Astrocyte (in vitro differentiated cells and primary cell): ENCODE measurements around the gene PCDHGA8. TPM values are rescaled to one million over a fixed set of nuclear protein-coding genes. Genes with fewer than 3 reads are reported as not detected.

Experiments used
- DNase-seq: peaks from one replicate; pipeline ENCODE4 v3.0.0-alpha.2; 2010; ENCODE audit warnings: low read depth
- FAIRE-seq: peaks from 2 replicates; lab custom pipeline; 2011; peaks lifted over from hg19 to GRCh38; lab: Jason Lieb, UNC
- H2AFZ ChIP-seq: 2 replicates; pipeline ENCODE4 v1.6.0; 2012; ENCODE audit warnings: low read depth, low read length, inconsistent platforms
- H3K27ac ChIP-seq: 2 replicates; pipeline ENCODE4 v1.5.1; 2011; ENCODE audit warnings: low read depth, low read length, inconsistent platforms
- H3K27me3 ChIP-seq: 2 replicates; pipeline ENCODE4 v1.6.0; 2011; ENCODE audit warnings: low read length, inconsistent platforms; ENCODE audit not compliant: insufficient read depth
- H3K36me3 ChIP-seq: 2 replicates; pipeline ENCODE4 v1.5.1; 2011; ENCODE audit warnings: low read length, inconsistent platforms; ENCODE audit not compliant: insufficient read depth
- H3K4me1 ChIP-seq: 2 replicates; pipeline ENCODE4 v1.5.1; 2011; ENCODE audit warnings: low read length, inconsistent platforms; ENCODE audit not compliant: insufficient read depth
- H3K4me2 ChIP-seq: 2 replicates; pipeline ENCODE4 v1.6.0; 2012; ENCODE audit warnings: low read length, inconsistent platforms
- H3K4me3 ChIP-seq: 2 replicates; pipeline ENCODE4 v1.5.1; 2011; ENCODE audit warnings: low read depth, mild to moderate bottlenecking, low read length, inconsistent platforms; ENCODE audit not compliant: insufficient read depth
- H3K79me2 ChIP-seq: 2 replicates; pipeline ENCODE4 v1.6.0; 2012; ENCODE audit warnings: mild to moderate bottlenecking, low read length, inconsistent platforms; ENCODE audit not compliant: insufficient read depth
- H3K9ac ChIP-seq: 2 replicates; pipeline ENCODE4 v1.6.0; 2012; ENCODE audit warnings: mild to moderate bottlenecking, low read length, inconsistent platforms
- H3K9me3 ChIP-seq: 2 replicates; pipeline ENCODE4 v1.5.1; 2012; ENCODE audit warnings: low read depth, mild to moderate bottlenecking, low read length, inconsistent platforms; ENCODE audit not compliant: insufficient read depth
- H4K20me1 ChIP-seq: 2 replicates; pipeline ENCODE4 v1.6.0; 2012; ENCODE audit warnings: low read length, inconsistent platforms; ENCODE audit not compliant: insufficient read depth
- H3K27ac Mint-ChIP-seq: one replicate; pipeline ENCODE4 v1.8.0; 2021; ENCODE audit warnings: mild to moderate bottlenecking, mixed read lengths; ENCODE audit not compliant: unreplicated experiment
- H3K27me3 Mint-ChIP-seq: one replicate; pipeline ENCODE4 v1.8.0; 2021; ENCODE audit warnings: low read depth, mixed read lengths; ENCODE audit not compliant: unreplicated experiment
- H3K36me3 Mint-ChIP-seq: one replicate; pipeline ENCODE4 v1.8.0; 2021; ENCODE audit warnings: low read depth, mixed read lengths; ENCODE audit not compliant: unreplicated experiment
- H3K4me1 Mint-ChIP-seq: one replicate; pipeline ENCODE4 v1.8.0; 2021; ENCODE audit warnings: low read depth, mixed read lengths; ENCODE audit not compliant: unreplicated experiment
- H3K4me3 Mint-ChIP-seq: one replicate; pipeline ENCODE4 v1.8.0; 2021; ENCODE audit warnings: mild to moderate bottlenecking, moderate library complexity, mixed read lengths; ENCODE audit not compliant: unreplicated experiment
- H3K9me3 Mint-ChIP-seq: one replicate; pipeline ENCODE4 v1.8.0; 2021; ENCODE audit warnings: mild to moderate bottlenecking, mixed read lengths; ENCODE audit not compliant: unreplicated experiment
- CTCF ChIP-seq: IDR thresholded peaks from 2 replicates; pipeline ENCODE4 v1.5.1; 2011; ENCODE audit warnings: low read depth, mild to moderate bottlenecking, inconsistent platforms, low read length, moderate library complexity; ENCODE audit not compliant: insufficient read depth
- EZH2 ChIP-seq: IDR thresholded peaks from 2 replicates; pipeline ENCODE4 v1.6.1; 2012; ENCODE audit warnings: mild to moderate bottlenecking, low read length, inconsistent platforms; ENCODE audit not compliant: insufficient read depth
- total RNA-seq: library from RNA; stranded (reverse); gene quantifications from 2 replicates; pipeline ENCODE4 v1.2.1, GENCODE V29; 2021

Gene PCDHGA8
- total RNA-seq, 1 donor from 2014 or later, result 1.0 TPM

GRCh38 chr5:141440341-141440740, 47.9 kb downstream of the PCDHGA8 start:
- H3K4me3 ChIP-seq, result no peak overlapping the region
- H3K9me3 Mint-ChIP-seq, result no peaks in the 10 kb centered on the region
- no peak overlapping the region for H3K27ac Mint-ChIP-seq
- no peaks in the 10 kb centered on the region for H3K4me1 ChIP-seq
- H3K9me3 ChIP-seq, result peaks cover 8% of the 10 kb centered on the region
- H3K9ac ChIP-seq, result no peak overlapping the region
- no peak for DNase-seq
- no peaks in the 10 kb centered on the region for H3K36me3 ChIP-seq
- FAIRE-seq, result no peak
- H3K4me1 Mint-ChIP-seq, result peaks cover 5% of the 10 kb centered on the region
- no peak overlapping the region for H3K27ac ChIP-seq
- peaks cover 12% of the 10 kb centered on the region for H3K79me2 ChIP-seq
- no peak overlapping the region for H2AFZ ChIP-seq
- peaks cover 4% of the 10 kb centered on the region for H4K20me1 ChIP-seq
- H3K4me2 ChIP-seq, result no peak overlapping the region
- peaks cover 21% of the 10 kb centered on the region for H3K36me3 Mint-ChIP-seq
- H3K27me3 Mint-ChIP-seq, result no peaks in the 10 kb centered on the region
- H3K27me3 ChIP-seq, result no peaks in the 10 kb centered on the region
- TF ChIP-seq EZH2, result no peak
- no peak for TF ChIP-seq CTCF
- no peak overlapping the region for H3K4me3 Mint-ChIP-seq

GRCh38 chr5:141441571-141442170, 49.2 kb downstream of the PCDHGA8 start:
- H3K27ac Mint-ChIP-seq, result no peak overlapping the region
- no peaks in the 10 kb centered on the region for H3K4me1 ChIP-seq
- no peaks in the 10 kb centered on the region for H3K36me3 ChIP-seq
- H3K36me3 Mint-ChIP-seq, result peaks cover 25% of the 10 kb centered on the region
- H3K4me2 ChIP-seq, result no peak overlapping the region
- no peak for TF ChIP-seq EZH2
- TF ChIP-seq CTCF, result no peak
- DNase-seq (no peak), FAIRE-seq (no peak)
- no peak overlapping the region for H3K9ac ChIP-seq
- H3K9me3 Mint-ChIP-seq, result no peaks in the 10 kb centered on the region
- no peak overlapping the region for H3K4me3 ChIP-seq
- peaks cover 4% of the 10 kb centered on the region for H4K20me1 ChIP-seq
- no peaks in the 10 kb centered on the region for H3K27me3 ChIP-seq
- peaks cover 5% of the 10 kb centered on the region for H3K4me1 Mint-ChIP-seq
- no peaks in the 10 kb centered on the region for H3K27me3 Mint-ChIP-seq
- no peak overlapping the region for H3K27ac ChIP-seq
- no peak overlapping the region for H2AFZ ChIP-seq
- peaks cover 8% of the 10 kb centered on the region for H3K9me3 ChIP-seq
- H3K79me2 ChIP-seq, result peaks cover 8% of the 10 kb centered on the region
- no peak overlapping the region for H3K4me3 Mint-ChIP-seq

Other genes with a start within 250 kb of the PCDHGA8 start
- 0.50 and 0.70 TPM in 2 replicates for gene PCDHB6, start 242.6 kb upstream of the PCDHGA8 start, total RNA-seq
- 0.79 and 1.0 TPM in 2 replicates for gene PCDHB7, start 220.0 kb upstream of the PCDHGA8 start, total RNA-seq
- gene PCDHB8, start 214.8 kb upstream of the PCDHGA8 start, total RNA-seq, result 4.9 and 5.3 TPM in 2 replicates
- gene PCDHB16, start 210.2 kb upstream of the PCDHGA8 start, total RNA-seq, result 3.2 and 4.4 TPM in 2 replicates
- gene PCDHB9, start 205.5 kb upstream of the PCDHGA8 start, total RNA-seq, result 3.6 and 5.3 TPM in 2 replicates
- 6.4 and 7.0 TPM in 2 replicates for gene PCDHB10, start 200.3 kb upstream of the PCDHGA8 start, total RNA-seq
- 2.1 TPM in 2 replicates for gene PCDHB11, start 193.0 kb upstream of the PCDHGA8 start, total RNA-seq
- gene PCDHB12, start 183.9 kb upstream of the PCDHGA8 start, total RNA-seq, result 0.87 and 1.2 TPM in 2 replicates
- gene PCDHB13, start 178.7 kb upstream of the PCDHGA8 start, total RNA-seq, result 3.3 TPM in 2 replicates
- 5.6 and 6.4 TPM in 2 replicates for gene PCDHB14, start 169.3 kb upstream of the PCDHGA8 start, total RNA-seq
- 1.3 and 1.6 TPM in 2 replicates for gene PCDHB15, start 147.2 kb upstream of the PCDHGA8 start, total RNA-seq
- gene SLC25A2, start 88.6 kb upstream of the PCDHGA8 start, total RNA-seq, result 0.19 and 0.25 TPM in 2 replicates
- gene TAF7, start 71.8 kb upstream of the PCDHGA8 start, total RNA-seq, result 95.1 and 102 TPM in 2 replicates
- 0.17 and 0.27 TPM in 2 replicates for gene PCDHGA1, start 62.1 kb upstream of the PCDHGA8 start, total RNA-seq
- 0.14 and 0.17 TPM in 2 replicates for gene PCDHGA2, start 53.9 kb upstream of the PCDHGA8 start, total RNA-seq
- gene PCDHGA3, start 48.8 kb upstream of the PCDHGA8 start, total RNA-seq, result 0.14 and 0.17 TPM in 2 replicates
- gene PCDHGB1, start 42.5 kb upstream of the PCDHGA8 start, total RNA-seq, result 1.0 and 1.5 TPM in 2 replicates
- gene PCDHGA4, start 37.6 kb upstream of the PCDHGA8 start, total RNA-seq, result 0.48 and 0.50 TPM in 2 replicates
- gene PCDHGB2, start 32.6 kb upstream of the PCDHGA8 start, total RNA-seq, result 1.4 TPM in 2 replicates
- 0.29 and 0.30 TPM in 2 replicates for gene PCDHGA5, start 28.5 kb upstream of the PCDHGA8 start, total RNA-seq
- gene PCDHGB3, start 22.4 kb upstream of the PCDHGA8 start, total RNA-seq, result 0.10 and 0.14 TPM in 2 replicates
- gene PCDHGA6, start 18.7 kb upstream of the PCDHGA8 start, total RNA-seq, result 0.22 and 0.41 TPM in 2 replicates
- gene PCDHGA7, start 9.9 kb upstream of the PCDHGA8 start, total RNA-seq, result 0.57 and 0.62 TPM in 2 replicates
- gene PCDHGB4, start 4.9 kb upstream of the PCDHGA8 start, total RNA-seq, result 13.6 and 15.7 TPM in 2 replicates
- 1.1 and 2.1 TPM in 2 replicates for gene PCDHGB5, start 5.3 kb downstream of the PCDHGA8 start, total RNA-seq
- 0.73 and 0.87 TPM in 2 replicates for gene PCDHGA9, start 10.1 kb downstream of the PCDHGA8 start, total RNA-seq
- gene PCDHGB6, start 15.4 kb downstream of the PCDHGA8 start, total RNA-seq, result 18.4 and 19.9 TPM in 2 replicates
- gene PCDHGA10, start 20.4 kb downstream of the PCDHGA8 start, total RNA-seq, result 34.0 and 41.6 TPM in 2 replicates
- gene PCDHGB7, start 25.0 kb downstream of the PCDHGA8 start, total RNA-seq, result 22.4 and 26.1 TPM in 2 replicates
- 5.3 and 5.8 TPM in 2 replicates for gene PCDHGA11, start 28.4 kb downstream of the PCDHGA8 start, total RNA-seq
- gene PCDHGA12, start 37.9 kb downstream of the PCDHGA8 start, total RNA-seq, result 1.2 and 1.6 TPM in 2 replicates
- gene PCDHGC3, start 83.3 kb downstream of the PCDHGA8 start, total RNA-seq, result 84.7 and 100.0 TPM in 2 replicates
- 6.6 and 7.4 TPM in 2 replicates for gene PCDHGC4, start 92.4 kb downstream of the PCDHGA8 start, total RNA-seq
- gene PCDHGC5, start 96.4 kb downstream of the PCDHGA8 start, total RNA-seq, result 7.7 and 10.9 TPM in 2 replicates
- 63.5 and 78.8 TPM in 2 replicates for gene DIAPH1, start 226.4 kb downstream of the PCDHGA8 start, total RNA-seq
- 60.7 and 63.8 TPM in 2 replicates for gene HDAC3, start 244.2 kb downstream of the PCDHGA8 start, total RNA-seq
- 12.2 and 12.9 TPM in 2 replicates for gene RELL2, start 244.4 kb downstream of the PCDHGA8 start, total RNA-seq